HEK293T (cell line): ENCODE measurements around the gene ANAPC5.

Experiments
- BHLHE40 ChIP-seq: fragments of 450-650 bp; IDR thresholded peaks from 2 replicates; pipeline ENCODE4 v1.6.1; 2016; ENCODE audit warnings: mild to moderate bottlenecking, moderate library complexity, borderline replicate concordance
- CTBP1 ChIP-seq: fragments of 450-650 bp; IDR thresholded peaks from 2 replicates; pipeline ENCODE4 v1.6.1; 2016; ENCODE audit warnings: borderline replicate concordance
- FOXA1 ChIP-seq: fragments of 450-650 bp; IDR thresholded peaks from 2 replicates; pipeline ENCODE4 v1.6.1; 2016; ENCODE audit warnings: mild to moderate bottlenecking
- FOXK2 ChIP-seq: fragments of 450-650 bp; IDR thresholded peaks from 2 replicates; pipeline ENCODE4 v1.6.1; 2016; ENCODE audit warnings: mild to moderate bottlenecking
- FOXM1 ChIP-seq: fragments of 450-650 bp; IDR thresholded peaks from 2 replicates; pipeline ENCODE4 v1.6.1; 2017; ENCODE audit warnings: mild to moderate bottlenecking, borderline replicate concordance
- HDGF ChIP-seq: fragments of 450-650 bp; IDR thresholded peaks from 2 replicates; pipeline ENCODE4 v1.6.1; 2017; ENCODE audit warnings: antibody characterized with exemption, borderline replicate concordance
- LEF1 ChIP-seq: fragments of 450-650 bp; IDR thresholded peaks from 2 replicates; pipeline ENCODE4 v1.6.1; 2017; ENCODE audit warnings: mild to moderate bottlenecking, borderline replicate concordance
- NFRKB ChIP-seq: fragments of 450-650 bp; IDR thresholded peaks from 2 replicates; pipeline ENCODE4 v1.6.1; 2016; ENCODE audit warnings: mild to moderate bottlenecking, moderate library complexity
- PKNOX1 ChIP-seq: fragments of 450-650 bp; IDR thresholded peaks from 2 replicates; pipeline ENCODE4 v1.6.1; 2016
- SP1 ChIP-seq: fragments of 450-650 bp; IDR thresholded peaks from 2 replicates; pipeline ENCODE4 v1.6.1; 2017
- SUZ12 ChIP-seq: fragments of 450-650 bp; IDR thresholded peaks from 2 replicates; pipeline ENCODE4 v1.6.1; 2016; ENCODE audit warnings: mild to moderate bottlenecking
- ZNF384 ChIP-seq: fragments of 450-650 bp; IDR thresholded peaks from 2 replicates; pipeline ENCODE4 v1.6.1; 2016

- no peak for TF ChIP-seq SP1
- TF ChIP-seq PKNOX1 = no peak
- no peak for TF ChIP-seq ZNF384
- no peak for TF ChIP-seq FOXM1
- TF ChIP-seq HDGF = no peak
- TF ChIP-seq CTBP1 = no peak
- TF ChIP-seq LEF1 = no peak
- TF ChIP-seq FOXA1 = no peak
- no peak for TF ChIP-seq NFRKB
- TF ChIP-seq FOXK2 = no peak
- TF ChIP-seq SUZ12 = no peak
- TF ChIP-seq BHLHE40 = no peak
These were observed 72.7 kb downstream of the ANAPC5 start for GRCh38 chr12:121279507-121279915.
